Prostate gland (tissue), 2 donors: Measurements from ENCODE around the gene ZFAND4. TPM values are rescaled to one million over a fixed set of nuclear protein-coding genes. Genes with fewer than 3 reads are reported as not detected.

Experiments
- DNase-seq: peaks from one replicate; pipeline ENCODE4 v3.0.0-alpha.2; 2019; ENCODE audit warnings: low spot score
- H3K27ac ChIP-seq, 2 donors: fragments of 200-600 bp; sonication (generic); 2 replicates each; pipeline ENCODE4 v1.5.1; 2017 to 2019
- H3K27me3 ChIP-seq: fragments of 200-600 bp; sonication (generic); replicated peaks from 2 replicates; pipeline ENCODE4 v1.5.1; 2019; ENCODE audit not compliant: insufficient read depth
- H3K36me3 ChIP-seq, 2 donors: fragments of 200-600 bp; sonication (generic); 1 replicate in 1 of 2; 2 replicates in 1 of 2; pipeline versions ENCODE4 v1.5.1 to v1.8.1; 2017 to 2019
- H3K4me1 ChIP-seq: fragments of 200-600 bp; sonication (generic); replicated peaks from 2 replicates; pipeline ENCODE4 v1.5.1; 2019
- H3K4me3 ChIP-seq, 2 donors: fragments of 200-600 bp; sonication (generic); 2 replicates each; pipeline ENCODE4 v1.5.1; 2017 to 2019
- H3K9me3 ChIP-seq: fragments of 200-600 bp; sonication (generic); 2 replicates; pipeline ENCODE4 v1.5.1; 2017
- CTCF ChIP-seq, 4 experiments: fragments of 200-600 bp in 2 of 4; fragments of 450-650 bp in 2 of 4; sonication (generic) in 2 of 4; IDR thresholded peaks; 1 replicate in 3 of 4; 2 replicates in 1 of 4; pipeline ENCODE4 v1.5.1; 2016 to 2019; ENCODE audit warnings: antibody characterized with exemption in 4 of 4, mild to moderate bottlenecking in 2 of 4, moderate library complexity in 2 of 4
- POLR2A ChIP-seq: fragments of 450-650 bp; IDR thresholded peaks from one replicate; pipeline ENCODE4 v1.6.1; 2016; ENCODE audit warnings: antibody characterized with exemption, mild to moderate bottlenecking
- POLR2AphosphoS5 ChIP-seq: sonication (generic); formaldehyde crosslinking; IDR thresholded peaks from one replicate; pipeline ENCODE4 v1.6.1; 2017; ENCODE audit warnings: antibody characterized with exemption
- WGBS: methylation state at CpG from one replicate; pipeline ENCODE4 v1.1.5; 2018; 5-methylcytosine and 5-hydroxymethylcytosine counted together
- intact Hi-C: fragments of 100-400 bp; cut with DNase I; formaldehyde crosslinking; loops from one replicate; pipeline ENCODE4 v1.14.2; 2022
- total RNA-seq, 2 donors: library from RNA; depleted of rRNA; stranded (reverse); fragments of >200 nt; gene quantifications; one replicate each; pipeline ENCODE4 v1.1.0, GENCODE V29; 2016

ZFAND4 gene
- total RNA-seq, 2 donors from 2014 or later: 31.4 to 36.9 TPM

GRCh38 chr10:45646384-45647050 is 26.1 kb downstream of the ZFAND4 start:
- no peak for TF ChIP-seq POLR2AphosphoS5
- TF ChIP-seq POLR2A: no peak
- TF ChIP-seq CTCF (IDR thresholded peaks at IDR 0.05): no peak
- Histone ChIP-seq H3K27ac (no peak overlapping the region), H3K27me3 (no peaks in the 10 kb centered on the region), H3K9me3 (no peaks in the 10 kb centered on the region), H3K36me3 (no peaks in the 10 kb centered on the region), H3K4me1 (no peaks in the 10 kb centered on the region), H3K4me3 (no peak overlapping the region)
- no peak for DNase-seq
- WGBS: 55% methylated on average over 4 of the region's 4 CpGs
- intact Hi-C loops: no loop called here

GRCh38 chr10:45644527-45644926 is 28.0 kb downstream of the ZFAND4 start:
- WGBS: 97% methylated on average over 1 of the region's 1 CpG

GRCh38 chr10:45640941-45641340 is 31.6 kb downstream of the ZFAND4 start:
- Histone ChIP-seq H3K4me1 (no peaks in the 10 kb centered on the region), H3K27ac (no peak overlapping the region), H3K9me3 (no peaks in the 10 kb centered on the region), H3K4me3 (no peak overlapping the region), H3K27me3 (no peaks in the 10 kb centered on the region), H3K36me3 (no peaks in the 10 kb centered on the region)
- no peak for DNase-seq
- intact Hi-C loops: no loop called here
- 93% methylated on average over 4 of the region's 4 CpGs for WGBS
- TF ChIP-seq POLR2AphosphoS5: no peak
- TF ChIP-seq POLR2A: no peak
- TF ChIP-seq CTCF (IDR thresholded peaks at IDR 0.05): no peak

More at GRCh38 chr10:45644527-45644926, 28.0 kb downstream of the ZFAND4 start:
- Histone ChIP-seq H3K4me1 (no peaks in the 10 kb centered on the region), H3K4me3 (no peak overlapping the region), H3K9me3 (no peaks in the 10 kb centered on the region), H3K27ac (no peak overlapping the region), H3K27me3 (no peaks in the 10 kb centered on the region), H3K36me3 (no peaks in the 10 kb centered on the region)
- DNase-seq: no peak
- TF ChIP-seq POLR2AphosphoS5 (no peak), POLR2A (no peak), CTCF (IDR thresholded peaks at IDR 0.05) (no peak)
- intact Hi-C loops: no loop called here

GRCh38 chr10:45640049-45640448 is 32.5 kb downstream of the ZFAND4 start:
- intact Hi-C loops: no loop called here
- no peak for DNase-seq
- Histone ChIP-seq H3K4me3 (no peak overlapping the region), H3K27me3 (no peaks in the 10 kb centered on the region), H3K9me3 (no peaks in the 10 kb centered on the region), H3K36me3 (no peaks in the 10 kb centered on the region), H3K4me1 (no peaks in the 10 kb centered on the region), H3K27ac (no peak overlapping the region)
- 88% methylated on average over 1 of the region's 1 CpG for WGBS
- TF ChIP-seq POLR2AphosphoS5 (no peak), CTCF (IDR thresholded peaks at IDR 0.05) (no peak), POLR2A (no peak)

GRCh38 chr10:45627412-45628048 is 45.0 kb downstream of the ZFAND4 start:
- TF ChIP-seq POLR2AphosphoS5 (no peak), POLR2A (no peak), CTCF (IDR thresholded peaks at IDR 0.05) (no peak)
- H3K27ac ChIP-seq: no peak overlapping the region

More at GRCh38 chr10:45627412-45628048, 45.0 kb downstream of the ZFAND4 start:
- WGBS: 71% methylated on average over 5 of the region's 5 CpGs
- H3K36me3 ChIP-seq: no peaks in the 10 kb centered on the region
- H3K9me3 ChIP-seq: no peaks in the 10 kb centered on the region
- H3K27me3 ChIP-seq: no peaks in the 10 kb centered on the region
- H3K4me1 ChIP-seq: no peaks in the 10 kb centered on the region
- intact Hi-C loops: no loop called here
- no peak for DNase-seq
- H3K4me3 ChIP-seq: no peak overlapping the region
